ENCODE results near the gene FTMT.

- TF ChIP-seq POLR2AphosphoS5 (IDR thresholded peaks at IDR 0.05; ENCODE audit: insufficient read depth, low read depth, low read length) = no peak
- TF ChIP-seq CTCF (IDR thresholded peaks at IDR 0.05; ENCODE audit: extremely low read depth in 1 of 2, insufficient read depth in 1 of 2, low read depth in 1 of 2, low read length in 2 of 2) = no peak
- no peak for TF ChIP-seq JUN (IDR thresholded peaks at IDR 0.05; ENCODE audit: borderline replicate concordance, insufficient read depth, insufficient read length, low read depth)
- no peak for TF ChIP-seq POLR2A (IDR thresholded peaks at IDR 0.05; ENCODE audit: low read depth, low read length)
- TF ChIP-seq EZH2 (IDR thresholded peaks at IDR 0.05; ENCODE audit: borderline replicate concordance, low read depth, low read length, severe bottlenecking) = no peak
- TF ChIP-seq GATA2 (IDR thresholded peaks at IDR 0.05; ENCODE audit: insufficient read depth, insufficient read length, low read depth, low read length) = no peak
- TF ChIP-seq MYC (IDR thresholded peaks at IDR 0.05; ENCODE audit: low read depth, low read length) = no peak
Measured at GRCh38 chr5:121863753-121864285, 12.1 kb downstream of the FTMT start.

Measured in endothelial cell of umbilical vein (primary cell).